ENCODE measurements around the gene CRYGA.
"Not testable (repeated sequence)": the region's sequence is repeated elsewhere in the genome, so short reads cannot be mapped to it uniquely, and the experiment has no call there.

CRYGA gene

DNA sequence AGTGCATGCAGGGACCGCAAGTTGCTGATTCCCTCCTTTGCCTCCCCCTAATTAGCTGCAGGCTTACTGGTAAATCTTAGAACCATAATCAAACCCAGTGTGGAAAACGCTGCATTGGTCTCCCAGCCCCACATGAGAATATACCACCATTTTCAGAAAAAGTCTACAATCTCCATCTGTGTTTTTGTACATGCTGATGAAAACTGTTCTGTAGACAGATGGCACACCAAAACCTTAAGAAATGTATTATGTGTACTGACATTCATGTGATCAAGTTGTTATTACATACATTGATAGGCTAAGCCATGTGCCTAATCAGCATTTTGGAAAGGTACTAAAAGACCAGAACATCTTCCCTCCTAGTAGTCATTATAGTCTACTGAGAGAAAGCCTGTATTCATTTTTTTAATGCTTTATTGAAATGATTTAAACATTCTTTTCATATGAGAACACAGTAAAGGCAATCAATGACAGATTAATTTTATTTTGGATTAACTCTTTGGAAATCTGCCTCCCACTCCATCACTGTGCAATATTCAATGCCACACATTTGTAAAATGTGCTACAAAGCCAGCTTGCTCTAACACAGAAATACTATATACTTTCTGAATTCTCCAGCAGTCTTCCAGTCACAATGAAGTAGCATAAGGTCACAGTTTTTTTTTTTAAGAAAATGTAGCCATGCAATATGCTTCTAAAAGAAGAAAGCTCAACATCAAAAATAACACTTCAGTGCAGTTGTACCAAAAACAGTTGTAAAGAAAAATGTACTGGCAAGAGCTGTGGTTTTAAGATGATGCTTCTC lies 1.8 kb upstream of the CRYGA start:
- no peak for FAIRE-seq

DNA sequence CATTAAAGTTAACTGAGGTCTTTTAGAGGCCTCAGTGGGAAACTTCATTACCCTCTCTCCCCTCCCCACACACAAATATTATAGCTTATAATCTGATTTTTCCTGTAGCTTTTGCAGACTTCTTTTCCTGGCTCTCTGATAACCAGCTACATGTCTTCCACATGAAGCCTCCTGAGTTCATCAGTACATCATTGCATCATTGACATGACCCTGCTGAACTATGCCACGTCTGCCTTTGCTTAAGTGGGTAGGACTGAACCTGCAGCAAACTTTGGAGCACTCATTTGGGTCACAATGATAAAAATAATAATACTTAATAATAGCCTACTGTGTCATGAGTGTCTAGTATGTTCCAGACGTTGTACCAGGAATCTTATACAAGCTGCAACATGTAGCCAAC lies 7.0 kb downstream of the CRYGA start:
- FAIRE-seq, result no peak

DNA sequence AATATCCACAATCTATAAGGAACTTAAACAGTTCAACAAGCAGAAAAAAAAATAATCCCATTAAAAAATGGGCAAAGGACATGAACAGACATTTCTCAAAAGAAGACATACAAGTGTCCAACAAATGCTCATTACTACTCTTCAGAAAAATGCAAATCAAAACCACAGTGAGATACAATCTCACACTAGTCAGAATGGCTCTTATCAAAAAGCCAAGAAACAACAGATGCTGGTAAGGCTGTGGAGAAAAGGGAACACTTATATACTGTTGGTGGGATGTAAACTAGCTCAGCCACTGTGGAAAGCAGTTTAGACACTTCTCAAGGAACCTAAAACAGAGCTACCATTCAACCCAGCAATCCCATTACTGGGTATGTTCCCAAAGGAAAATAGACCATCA lies 10.2 kb downstream of the CRYGA start:
- no peak for FAIRE-seq

- no peak for FAIRE-seq
These were observed 12.4 kb downstream of the CRYGA start for GRCh38 chr2:208150956-208151355.

DNA sequence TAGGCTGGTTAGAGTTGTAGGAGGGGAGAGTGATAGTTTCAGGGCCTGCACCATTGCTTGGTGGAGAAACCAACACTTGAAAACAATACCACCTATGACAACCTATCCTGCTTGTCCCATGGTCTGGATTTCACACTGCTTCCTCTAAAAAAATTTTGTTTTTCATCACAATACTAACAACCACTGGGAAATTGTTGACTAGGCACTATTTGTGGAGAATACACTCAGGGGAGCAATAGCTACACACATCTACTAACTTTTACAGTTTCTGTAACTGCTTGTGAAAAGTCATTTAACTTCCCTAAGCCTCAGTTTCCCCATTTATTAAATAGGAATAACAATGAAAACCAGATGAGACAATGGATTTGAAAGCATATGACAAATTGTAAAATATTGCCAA lies 13.3 kb downstream of the CRYGA start:
- FAIRE-seq, result no peak

- no peak for FAIRE-seq
These were observed 14.6 kb downstream of the CRYGA start for GRCh38 chr2:208148803-208149202.

GRCh38 chr2:208147759-208148158 lies 15.6 kb downstream of the CRYGA start:
- no peak for FAIRE-seq

- FAIRE-seq, result no peak
These were observed 16.4 kb downstream of the CRYGA start for GRCh38 chr2:208147008-208147407.

- no peak for FAIRE-seq
These were observed 17.4 kb downstream of the CRYGA start, which contains the start of gene CRYGB for GRCh38 chr2:208146006-208146405. Gene CRYGB, minus strand, starts transcription at chr2:208146158. Its CDS starts 38 bp downstream, at chr2:208146120.

- FAIRE-seq, result no peak
These were observed 20.2 kb downstream of the CRYGA start for GRCh38 chr2:208142925-208143799.

DNA sequence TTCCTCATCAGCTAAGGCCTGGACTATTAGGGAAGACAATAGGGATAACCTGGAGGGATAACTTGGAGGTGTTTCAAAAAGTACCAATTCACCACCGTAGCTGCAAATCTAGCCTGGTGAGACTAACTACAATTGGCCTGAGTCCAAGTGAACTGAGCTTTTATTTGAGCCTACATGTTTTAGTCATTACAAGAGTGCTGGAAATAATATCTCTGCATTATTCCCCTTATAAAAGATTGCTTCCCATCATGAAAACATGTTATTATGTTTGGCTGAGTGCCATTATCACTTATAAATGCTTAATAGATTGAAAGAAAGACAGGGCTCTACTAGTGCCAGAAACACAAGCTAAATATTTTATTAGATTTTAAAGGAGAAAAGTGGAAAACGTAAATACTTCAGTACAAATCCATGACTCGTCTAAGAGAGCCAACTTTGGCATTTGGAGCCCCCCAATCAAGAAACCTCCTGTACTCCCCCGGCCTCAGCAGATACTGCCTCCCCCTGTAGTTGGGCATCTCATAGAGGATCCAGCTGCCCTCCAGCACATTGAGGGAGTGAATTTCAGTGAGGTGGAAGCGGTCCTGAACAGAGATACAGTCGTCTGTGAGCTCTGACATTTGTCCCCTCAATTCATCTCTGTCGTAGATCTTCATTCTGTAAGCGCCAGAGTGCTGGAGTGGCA lies 21.0 kb downstream of the CRYGA start:
- no peak for FAIRE-seq

DNA sequence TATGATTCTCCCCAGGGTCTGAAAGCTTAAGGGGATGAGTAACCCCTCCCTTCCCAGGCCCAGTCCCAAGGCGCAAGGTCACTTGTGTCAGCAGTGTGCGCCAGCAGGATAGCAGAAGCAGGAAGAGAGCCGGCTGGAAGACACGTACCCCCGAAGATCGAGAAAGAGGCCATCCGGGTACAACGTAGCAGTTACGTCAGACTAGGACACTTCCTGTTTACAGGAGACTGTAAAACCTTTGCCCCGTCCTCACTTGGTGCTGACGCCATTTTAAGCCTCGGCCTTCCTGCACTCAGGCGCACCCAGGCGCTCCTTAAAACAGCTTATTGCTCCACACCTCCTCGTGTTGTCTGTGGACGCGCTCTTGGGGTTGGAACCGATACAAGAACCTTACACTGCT lies 23.9 kb downstream of the CRYGA start:
- FAIRE-seq, result no peak

DNA sequence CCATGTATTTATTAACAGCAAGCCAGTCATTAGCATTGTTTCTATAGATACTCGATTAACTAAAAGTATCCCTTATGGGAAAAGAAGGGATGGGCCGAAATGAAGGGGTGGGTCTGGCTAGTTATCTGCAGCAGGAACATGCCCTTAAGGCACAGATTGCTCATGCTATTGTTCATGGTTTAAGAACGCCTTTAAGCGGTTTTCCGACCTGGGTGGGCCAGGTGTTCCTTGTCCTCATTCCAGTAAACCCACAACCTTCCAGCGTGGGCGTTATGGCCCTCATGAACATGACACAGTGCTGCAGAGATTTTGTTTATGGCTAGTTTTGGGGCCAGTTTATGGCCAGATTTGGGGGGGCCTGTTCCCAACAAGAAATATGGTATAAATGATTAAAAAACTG lies 25.1 kb downstream of the CRYGA start:
- FAIRE-seq, result not testable (repeated sequence)

GRCh38 chr2:208136716-208137094 lies 26.7 kb downstream of the CRYGA start:
- no peak for FAIRE-seq

- FAIRE-seq, result no peak
These were observed 27.3 kb downstream of the CRYGA start for GRCh38 chr2:208135794-208136715.

GRCh38 chr2:208134928-208135586 lies 28.3 kb downstream of the CRYGA start:
- FAIRE-seq, result no peak

- no peak for FAIRE-seq
These were observed 32.7 kb downstream of the CRYGA start for GRCh38 chr2:208130712-208131110.

- no peak for FAIRE-seq
These were observed 33.4 kb downstream of the CRYGA start, which contains the start of gene CRYGC for GRCh38 chr2:208129744-208130711. Gene CRYGC, minus strand, starts transcription at chr2:208129828. Its CDS starts 36 bp downstream, at chr2:208129792.

GRCh38 chr2:208128136-208128535 lies 35.3 kb downstream of the CRYGA start:
- FAIRE-seq, result no peak

DNA sequence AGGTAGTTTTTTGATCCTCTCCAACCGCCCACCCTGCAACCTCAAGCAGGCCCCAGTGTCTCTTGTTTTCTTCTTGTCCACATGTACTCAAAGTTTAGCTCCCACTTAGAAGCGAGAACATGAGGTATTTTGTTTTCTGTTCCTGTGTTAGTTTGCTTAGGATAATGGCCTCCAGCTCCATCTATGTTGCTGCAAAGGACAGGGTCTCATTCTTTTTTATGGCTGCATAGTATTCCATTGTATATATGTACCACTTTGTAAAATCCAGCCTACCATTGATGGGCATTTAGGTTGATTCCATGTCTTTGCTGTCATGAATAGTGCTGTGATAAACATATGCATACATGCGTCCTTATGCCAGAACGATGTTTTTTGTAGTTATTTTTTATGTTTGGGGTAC lies 36.3 kb downstream of the CRYGA start:
- FAIRE-seq, result no peak

All from G401.6 (cell line).